Measurements from ENCODE around the gene DCTN5. TPM values are rescaled to one million over a fixed set of nuclear protein-coding genes. Genes with fewer than 3 reads are reported as not detected.

Gene DCTN5
- total and polyA plus RNA-seq, 2 of the 13 experiments (the other 11 are each of a cell fraction or from before 2014, with no cell fraction given) = 105 to 207 TPM

- TF ChIP-seq, protein P1, sequence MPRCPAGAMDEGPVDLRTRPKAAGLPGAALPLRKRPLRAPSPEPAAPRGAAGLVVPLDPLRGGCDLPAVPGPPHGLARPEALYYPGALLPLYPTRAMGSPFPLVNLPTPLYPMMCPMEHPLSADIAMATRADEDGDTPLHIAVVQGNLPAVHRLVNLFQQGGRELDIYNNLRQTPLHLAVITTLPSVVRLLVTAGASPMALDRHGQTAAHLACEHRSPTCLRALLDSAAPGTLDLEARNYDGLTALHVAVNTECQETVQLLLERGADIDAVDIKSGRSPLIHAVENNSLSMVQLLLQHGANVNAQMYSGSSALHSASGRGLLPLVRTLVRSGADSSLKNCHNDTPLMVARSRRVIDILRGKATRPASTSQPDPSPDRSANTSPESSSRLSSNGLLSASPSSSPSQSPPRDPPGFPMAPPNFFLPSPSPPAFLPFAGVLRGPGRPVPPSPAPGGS (CRISPR knock-in tag; IDR thresholded peaks at IDR 0.05) = no peak; the same call in 1 of the 2 replicates
- TF ChIP-seq HOXD1 (CRISPR knock-in tag; IDR thresholded peaks at IDR 0.05) = no peak
- TF ChIP-seq, protein P2, sequence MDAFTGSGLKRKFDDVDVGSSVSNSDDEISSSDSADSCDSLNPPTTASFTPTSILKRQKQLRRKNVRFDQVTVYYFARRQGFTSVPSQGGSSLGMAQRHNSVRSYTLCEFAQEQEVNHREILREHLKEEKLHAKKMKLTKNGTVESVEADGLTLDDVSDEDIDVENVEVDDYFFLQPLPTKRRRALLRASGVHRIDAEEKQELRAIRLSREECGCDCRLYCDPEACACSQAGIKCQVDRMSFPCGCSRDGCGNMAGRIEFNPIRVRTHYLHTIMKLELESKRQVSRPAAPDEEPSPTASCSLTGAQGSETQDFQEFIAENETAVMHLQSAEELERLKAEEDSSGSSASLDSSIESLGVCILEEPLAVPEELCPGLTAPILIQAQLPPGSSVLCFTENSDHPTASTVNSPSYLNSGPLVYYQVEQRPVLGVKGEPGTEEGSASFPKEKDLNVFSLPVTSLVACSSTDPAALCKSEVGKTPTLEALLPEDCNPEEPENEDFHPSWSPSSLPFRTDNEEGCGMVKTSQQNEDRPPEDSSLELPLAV (CRISPR knock-in tag; conservative IDR thresholded peaks at IDR 0.05; ENCODE audit: low read depth) = 0 out of 2 replicates have a peak, but pooled peaks have one; percentile 46
- TF ChIP-seq, protein P3, sequence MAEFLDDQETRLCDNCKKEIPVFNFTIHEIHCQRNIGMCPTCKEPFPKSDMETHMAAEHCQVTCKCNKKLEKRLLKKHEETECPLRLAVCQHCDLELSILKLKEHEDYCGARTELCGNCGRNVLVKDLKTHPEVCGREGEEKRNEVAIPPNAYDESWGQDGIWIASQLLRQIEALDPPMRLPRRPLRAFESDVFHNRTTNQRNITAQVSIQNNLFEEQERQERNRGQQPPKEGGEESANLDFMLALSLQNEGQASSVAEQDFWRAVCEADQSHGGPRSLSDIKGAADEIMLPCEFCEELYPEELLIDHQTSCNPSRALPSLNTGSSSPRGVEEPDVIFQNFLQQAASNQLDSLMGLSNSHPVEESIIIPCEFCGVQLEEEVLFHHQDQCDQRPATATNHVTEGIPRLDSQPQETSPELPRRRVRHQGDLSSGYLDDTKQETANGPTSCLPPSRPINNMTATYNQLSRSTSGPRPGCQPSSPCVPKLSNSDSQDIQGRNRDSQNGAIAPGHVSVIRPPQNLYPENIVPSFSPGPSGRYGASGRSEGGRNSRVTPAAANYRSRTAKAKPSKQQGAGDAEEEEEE (CRISPR knock-in tag; IDR thresholded peaks at IDR 0.05; ENCODE audit: borderline replicate concordance) = 0 out of 2 replicates have a peak, but pooled peaks have one; percentile 67
- peak; percentile 76 for TF ChIP-seq SP4 (CRISPR knock-in tag; IDR thresholded peaks at IDR 0.05)
- no peak for TF ChIP-seq LCORL (IDR thresholded peaks at IDR 0.05)
- TF ChIP-seq LCORL (CRISPR knock-in tag; IDR thresholded peaks at IDR 0.05) = no peak
- TF ChIP-seq KAT7 (CRISPR knock-in tag; IDR thresholded peaks at IDR 0.05; ENCODE audit: borderline replicate concordance) = peak; percentile 76; the same call in 1 of the 2 replicates
- no peak for TF ChIP-seq ZNF3 (CRISPR knock-in tag; IDR thresholded peaks at IDR 0.05)
- no peak for TF ChIP-seq PHF5A (CRISPR knock-in tag; IDR thresholded peaks at IDR 0.05; ENCODE audit: low read depth, unreplicated experiment)
- TF ChIP-seq ZMYM3 (CRISPR knock-in tag; IDR thresholded peaks at IDR 0.05) = peak; percentile 86
- no peak for TF ChIP-seq ZNF207 (IDR thresholded peaks at IDR 0.05; ENCODE audit: borderline replicate concordance)
- no peak for TF ChIP-seq IKZF1 (IDR thresholded peaks at IDR 0.05)
- no peak for TF ChIP-seq DMTF1 (CRISPR knock-in tag; IDR thresholded peaks at IDR 0.05)
- no peak for TF ChIP-seq SMARCE1 (IDR thresholded peaks at IDR 0.05; ENCODE audit: borderline replicate concordance)
- TF ChIP-seq, protein P4, sequence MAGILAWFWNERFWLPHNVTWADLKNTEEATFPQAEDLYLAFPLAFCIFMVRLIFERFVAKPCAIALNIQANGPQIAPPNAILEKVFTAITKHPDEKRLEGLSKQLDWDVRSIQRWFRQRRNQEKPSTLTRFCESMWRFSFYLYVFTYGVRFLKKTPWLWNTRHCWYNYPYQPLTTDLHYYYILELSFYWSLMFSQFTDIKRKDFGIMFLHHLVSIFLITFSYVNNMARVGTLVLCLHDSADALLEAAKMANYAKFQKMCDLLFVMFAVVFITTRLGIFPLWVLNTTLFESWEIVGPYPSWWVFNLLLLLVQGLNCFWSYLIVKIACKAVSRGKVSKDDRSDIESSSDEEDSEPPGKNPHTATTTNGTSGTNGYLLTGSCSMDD (CRISPR knock-in tag; IDR thresholded peaks at IDR 0.05) = no peak
- no peak for TF ChIP-seq ZNF264 (CRISPR knock-in tag; IDR thresholded peaks at IDR 0.05)
- TF ChIP-seq PREB (CRISPR knock-in tag; IDR thresholded peaks at IDR 0.05) = no peak
- TF ChIP-seq TSC22D2 (CRISPR knock-in tag; IDR thresholded peaks at IDR 0.05; ENCODE audit: borderline replicate concordance) = no peak
Observed at GRCh38 chr16:23694644-23695373, 53.5 kb downstream of the DCTN5 start (continued).
